Activated naive CD4-positive, alpha-beta T cell treated with anti-CD3 and anti-CD28 coated beads for 36 hours (primary cell): ENCODE data around the gene SLC15A3. TPM values are rescaled to one million over a fixed set of nuclear protein-coding genes. Genes with fewer than 3 reads are reported as not detected.
A peak's percentile ranks its signal among the peaks of the same experiment; 100 is the strongest.

Experiments used
- CTCF ChIA-PET: fragments of 350-600 bp; sonication (Branson Sonifier 250); formaldehyde crosslinking; loops from one replicate; lab custom pipeline; 2021; ENCODE audit warnings: antibody characterized with exemption; lab: Charles Lee
- DNase-seq: peaks from one replicate; pipeline ENCODE4 v3.0.0-alpha.2; 2020
- H3K27ac Mint-ChIP-seq: one replicate; pipeline ENCODE4 v1.8.0; 2021; ENCODE audit warnings: mild to moderate bottlenecking, mixed read lengths
- H3K27me3 Mint-ChIP-seq: one replicate; pipeline ENCODE4 v1.8.0; 2021; ENCODE audit warnings: low read depth, mixed read lengths
- H3K36me3 Mint-ChIP-seq: one replicate; pipeline ENCODE4 v1.8.0; 2021; ENCODE audit warnings: low read depth, mixed read lengths
- H3K4me1 Mint-ChIP-seq: one replicate; pipeline ENCODE4 v1.8.0; 2021; ENCODE audit warnings: low read depth, mixed read lengths
- H3K4me3 Mint-ChIP-seq: one replicate; pipeline ENCODE4 v1.8.0; 2021; ENCODE audit warnings: mild to moderate bottlenecking, moderate library complexity, mixed read lengths
- H3K9me3 Mint-ChIP-seq: one replicate; pipeline ENCODE4 v1.8.0; 2021; ENCODE audit warnings: mixed read lengths
- intact Hi-C: fragments of 100-400 bp; cut with micrococcal nuclease; formaldehyde crosslinking; loops from one replicate; pipeline ENCODE4 v1.15.1; 2023
- total RNA-seq, 2 experiments: library from RNA; stranded (reverse); gene quantifications; one replicate each; pipeline ENCODE4 v1.2.3, GENCODE V29; 2021

SLC15A3 gene
- total RNA-seq, 2 experiments from 2014 or later, result 5.6 to 5.8 TPM

- no peaks in the 10 kb centered on the region for H3K27me3 Mint-ChIP-seq
- H3K9me3 Mint-ChIP-seq, result no peaks in the 10 kb centered on the region
- no peak overlapping the region for H3K4me3 Mint-ChIP-seq
- no peak overlapping the region for H3K27ac Mint-ChIP-seq
- intact Hi-C loops, result no loop called here
- CTCF ChIA-PET, result interaction anchor here (2.8 kb wide), 1 partner anchor 11 kb away, joined by 7 read pairs; no protein-coding TSS in a partner anchor
- H3K4me1 Mint-ChIP-seq, result no peaks in the 10 kb centered on the region
- no peaks in the 10 kb centered on the region for H3K36me3 Mint-ChIP-seq
- DNase-seq, result no peak
These were observed 7.5 kb upstream of the SLC15A3 start for GRCh38 chr11:60959431-60959830.

DNA sequence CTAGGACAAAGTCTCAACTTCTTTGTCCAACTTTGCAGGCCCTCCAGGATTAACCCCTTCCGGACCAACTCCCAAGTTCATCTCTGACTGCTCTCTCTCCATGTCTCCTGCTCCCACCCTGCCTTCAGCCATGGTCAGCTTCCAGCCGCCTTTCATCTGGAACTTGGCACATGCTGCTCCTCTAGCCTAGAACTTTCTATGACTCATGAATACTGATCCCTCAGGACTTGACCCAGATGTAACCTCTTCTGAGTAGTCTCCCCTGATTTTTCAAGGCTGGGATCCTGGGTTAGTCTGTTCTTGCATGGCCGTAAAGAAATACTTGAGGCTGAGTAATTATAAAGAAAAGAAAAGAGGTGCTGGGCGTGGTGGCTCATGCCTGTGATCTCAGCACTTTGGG, 5.2 kb upstream of the SLC15A3 start:
- Mint-ChIP-seq H3K4me3 (no peak overlapping the region), H3K9me3 (no peaks in the 10 kb centered on the region), H3K4me1 (peaks cover 11% of the 10 kb centered on the region), H3K36me3 (no peaks in the 10 kb centered on the region), H3K27me3 (no peaks in the 10 kb centered on the region), H3K27ac (no peak overlapping the region)
- DNase-seq, result no peak
- CTCF ChIA-PET, result no interaction called here
- intact Hi-C loops, result no loop called here

DNA sequence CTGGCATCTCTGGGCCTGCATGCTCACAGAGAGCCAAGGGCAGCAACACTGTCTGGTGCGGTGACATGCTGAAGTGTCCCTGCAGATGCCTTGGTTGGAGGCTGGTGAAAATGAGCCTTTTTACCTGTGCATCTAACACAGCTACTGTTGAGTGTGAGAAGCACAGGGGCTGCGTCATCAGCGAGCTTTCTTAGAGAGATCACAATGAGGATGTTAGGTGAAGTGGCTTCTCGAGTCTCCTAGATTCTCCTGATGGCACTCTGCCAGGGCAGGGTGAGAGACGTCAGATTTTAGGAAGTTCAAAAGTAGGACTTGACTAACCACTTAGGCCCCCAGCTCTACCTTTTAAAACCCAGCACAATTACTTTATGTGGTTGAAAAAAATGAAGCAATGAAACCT, 3.6 kb upstream of the SLC15A3 start:
- no peaks in the 10 kb centered on the region for H3K9me3 Mint-ChIP-seq
- intact Hi-C loops, result no loop called here
- H3K27ac Mint-ChIP-seq, result no peak overlapping the region
- H3K36me3 Mint-ChIP-seq, result no peaks in the 10 kb centered on the region
- no peak for DNase-seq
- H3K27me3 Mint-ChIP-seq, result no peaks in the 10 kb centered on the region
- H3K4me3 Mint-ChIP-seq, result no peak overlapping the region
- peaks cover 19% of the 10 kb centered on the region for H3K4me1 Mint-ChIP-seq
- CTCF ChIA-PET, result interaction anchor here (0.6 to 1.3 kb wide), 3 partner anchors 14 to 132 kb away, joined by 3 to 4 read pairs (median 3); no protein-coding TSS in a partner anchor

GRCh38 chr11:60954421-60954820, 2.4 kb upstream of the SLC15A3 start:
- no peak for DNase-seq
- CTCF ChIA-PET, result interaction anchor here (1.3 to 2.6 kb wide), 4 partner anchors 15 to 233 kb away, joined by 3 to 6 read pairs (median 4); partner anchors contain the start of gene CD6
- Mint-ChIP-seq H3K27ac (no peak overlapping the region), H3K9me3 (no peaks in the 10 kb centered on the region), H3K27me3 (no peaks in the 10 kb centered on the region), H3K4me1 (peaks cover 27% of the 10 kb centered on the region), H3K36me3 (no peaks in the 10 kb centered on the region), H3K4me3 (no peak overlapping the region)
- intact Hi-C loops, result loop anchor here (5.0 kb wide), 1 partner anchor 112 kb away; the partner anchor contains the start of gene CCDC86

DNA sequence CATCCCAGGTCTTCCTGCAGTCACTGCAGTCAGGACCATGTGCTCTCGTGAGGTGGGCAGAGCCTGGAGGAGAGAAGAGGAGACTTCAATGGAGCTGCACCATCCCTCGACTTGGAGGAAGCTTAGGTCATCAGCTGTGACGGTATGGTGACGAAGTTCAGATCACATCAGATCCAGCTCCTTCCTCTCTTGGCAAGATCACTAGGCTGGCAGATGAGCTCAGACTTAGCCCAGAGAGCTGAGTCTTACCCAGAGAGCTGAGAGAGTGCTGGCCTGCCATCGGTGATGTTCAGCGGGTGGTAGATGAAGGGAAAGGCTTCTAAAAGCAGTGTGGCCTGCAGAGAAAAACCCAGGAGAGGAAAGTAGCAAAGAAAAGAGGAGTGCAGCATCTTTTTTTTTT, 1.8 kb upstream of the SLC15A3 start:
- Mint-ChIP-seq H3K36me3 (no peaks in the 10 kb centered on the region), H3K9me3 (no peaks in the 10 kb centered on the region), H3K27me3 (no peaks in the 10 kb centered on the region), H3K27ac (no peak overlapping the region), H3K4me3 (no peak overlapping the region), H3K4me1 (peaks cover 27% of the 10 kb centered on the region)
- no peak for DNase-seq
- intact Hi-C loops, result loop anchor here (2.0 to 5.0 kb wide), 2 partner anchors 39 to 111 kb away; partner anchors contain the start of genes CCDC86 and TMEM109
- CTCF ChIA-PET, result interaction anchor here (0.8 to 2.6 kb wide), 4 partner anchors 18 to 233 kb away, joined by 3 to 6 read pairs (median 4); partner anchors contain the start of gene CD6

- Mint-ChIP-seq H3K27ac (no peak overlapping the region), H3K4me3 (peak overlapping the region; percentile 68), H3K27me3 (no peaks in the 10 kb centered on the region), H3K4me1 (peaks cover 27% of the 10 kb centered on the region), H3K36me3 (no peaks in the 10 kb centered on the region), H3K9me3 (no peaks in the 10 kb centered on the region)
- DNase-seq, result no peak
- CTCF ChIA-PET, result interaction anchor here (1.2 to 2.6 kb wide), 3 partner anchors 16 to 121 kb away, joined by 3 to 6 read pairs (median 5); partner anchors contain the start of gene CD6
- intact Hi-C loops, result loop anchor here (2.0 to 5.0 kb wide), 2 partner anchors 38 to 110 kb away; partner anchors contain the start of genes CCDC86 and TMEM109
These were observed 780 bp upstream of the SLC15A3 start for GRCh38 chr11:60952742-60953170.

DNA sequence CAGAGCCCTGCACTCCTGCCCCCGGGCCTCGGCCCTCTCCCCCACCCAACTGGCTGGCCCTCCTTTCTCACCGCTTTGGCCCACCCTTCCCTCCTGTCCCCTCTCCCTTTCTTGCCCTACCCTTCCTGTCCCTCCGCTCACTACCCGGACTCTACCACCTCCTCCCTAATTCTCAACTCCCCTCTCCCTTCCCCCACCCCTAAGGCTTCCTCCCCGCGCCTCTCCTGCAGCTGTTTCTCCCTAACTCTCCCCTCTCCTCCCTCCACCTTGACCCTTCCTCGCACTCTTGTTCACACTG, 421 bp downstream of the SLC15A3 start:
- H3K4me1 Mint-ChIP-seq, result peaks cover 27% of the 10 kb centered on the region
- intact Hi-C loops, result loop anchor here (5.0 kb wide), 1 partner anchor 109 kb away; the partner anchor contains the start of gene CCDC86
- no peaks in the 10 kb centered on the region for H3K9me3 Mint-ChIP-seq
- H3K27ac Mint-ChIP-seq, result peak overlapping the region; percentile 69
- H3K36me3 Mint-ChIP-seq, result no peaks in the 10 kb centered on the region
- no peaks in the 10 kb centered on the region for H3K27me3 Mint-ChIP-seq
- H3K4me3 Mint-ChIP-seq, result peak overlapping the region; percentile 68
- peak; percentile 15 for DNase-seq
- CTCF ChIA-PET, result no interaction called here

GRCh38 chr11:60950933-60951605, 907 bp downstream of the SLC15A3 start:
- Mint-ChIP-seq H3K9me3 (no peaks in the 10 kb centered on the region), H3K27ac (no peak overlapping the region), H3K36me3 (peaks cover 2% of the 10 kb centered on the region), H3K4me3 (peak overlapping the region; percentile 68), H3K27me3 (no peaks in the 10 kb centered on the region), H3K4me1 (peaks cover 27% of the 10 kb centered on the region)
- intact Hi-C loops, result loop anchor here (5.0 kb wide), 1 partner anchor 109 kb away; the partner anchor contains the start of gene CCDC86
- CTCF ChIA-PET, result interaction anchor here (1.4 kb wide), 1 partner anchor 120 kb away, joined by 7 read pairs; no protein-coding TSS in a partner anchor
- DNase-seq, result peak; percentile 45

GRCh38 chr11:60950024-60950423, 2.0 kb downstream of the SLC15A3 start:
- Mint-ChIP-seq H3K27ac (no peak overlapping the region), H3K27me3 (no peaks in the 10 kb centered on the region), H3K4me1 (peaks cover 27% of the 10 kb centered on the region), H3K36me3 (peaks cover 3% of the 10 kb centered on the region), H3K9me3 (no peaks in the 10 kb centered on the region), H3K4me3 (peak overlapping the region; percentile 43)
- intact Hi-C loops, result loop anchor here (5.0 kb wide), 1 partner anchor 108 kb away; the partner anchor contains the start of gene CCDC86
- DNase-seq, result no peak
- CTCF ChIA-PET, result interaction anchor here (0.9 to 1.4 kb wide), 3 partner anchors 20 to 119 kb away, joined by 3 to 7 read pairs (median 4); partner anchors contain the start of gene CD6

GRCh38 chr11:60948250-60948649, 3.7 kb downstream of the SLC15A3 start:
- peaks cover 3% of the 10 kb centered on the region for H3K36me3 Mint-ChIP-seq
- no peak overlapping the region for H3K27ac Mint-ChIP-seq
- H3K4me3 Mint-ChIP-seq, result no peak overlapping the region
- no peaks in the 10 kb centered on the region for H3K27me3 Mint-ChIP-seq
- CTCF ChIA-PET, result no interaction called here
- intact Hi-C loops, result no loop called here
- no peaks in the 10 kb centered on the region for H3K9me3 Mint-ChIP-seq
- no peak for DNase-seq
- H3K4me1 Mint-ChIP-seq, result peaks cover 25% of the 10 kb centered on the region

GRCh38 chr11:60947700-60948099, 4.3 kb downstream of the SLC15A3 start:
- H3K4me1 Mint-ChIP-seq, result peaks cover 21% of the 10 kb centered on the region
- no peak for DNase-seq
- intact Hi-C loops, result no loop called here
- no peaks in the 10 kb centered on the region for H3K27me3 Mint-ChIP-seq
- no peaks in the 10 kb centered on the region for H3K9me3 Mint-ChIP-seq
- H3K4me3 Mint-ChIP-seq, result no peak overlapping the region
- peaks cover 3% of the 10 kb centered on the region for H3K36me3 Mint-ChIP-seq
- CTCF ChIA-PET, result no interaction called here
- H3K27ac Mint-ChIP-seq, result no peak overlapping the region

DNA sequence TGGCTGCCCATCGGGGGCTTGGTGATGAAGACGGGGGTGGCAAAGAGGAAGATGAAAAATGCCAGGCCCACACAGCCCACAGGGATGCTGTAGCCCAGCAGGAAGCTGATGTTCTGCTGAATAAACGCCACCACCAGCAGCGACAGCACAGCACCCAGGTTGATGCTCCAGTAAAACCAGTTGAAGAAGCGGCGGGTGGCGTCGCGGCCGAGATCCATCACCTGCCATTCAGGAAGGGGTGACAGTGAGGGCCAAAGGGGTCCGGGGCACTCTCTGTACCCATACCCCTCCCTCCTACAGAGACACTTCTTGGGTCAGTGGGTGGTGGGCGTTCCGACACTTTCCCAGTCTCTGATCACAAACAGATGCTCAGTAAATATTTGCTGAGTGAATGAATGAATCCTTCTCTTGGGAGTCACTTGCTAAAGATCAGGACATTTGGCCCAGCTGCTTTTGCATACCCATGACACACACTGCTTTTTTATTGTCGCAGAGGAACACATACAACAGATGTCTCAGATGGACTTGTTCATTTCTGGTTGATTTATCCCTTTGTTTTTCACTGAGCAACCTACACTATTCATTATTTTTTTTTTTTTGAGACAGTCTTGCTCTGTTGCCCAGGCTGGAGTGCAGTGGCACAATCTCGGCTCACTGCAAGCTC, 5.2 kb downstream of the SLC15A3 start:
- H3K9me3 Mint-ChIP-seq, result no peaks in the 10 kb centered on the region

More for the DNA sequence above, 5.2 kb downstream of the SLC15A3 start:
- Mint-ChIP-seq H3K4me3 (no peak overlapping the region), H3K36me3 (peaks cover 3% of the 10 kb centered on the region), H3K27ac (no peak overlapping the region), H3K4me1 (peaks cover 11% of the 10 kb centered on the region), H3K27me3 (no peaks in the 10 kb centered on the region)
- intact Hi-C loops, result no loop called here
- CTCF ChIA-PET, result interaction anchor here (0.6 to 1.5 kb wide), 2 partner anchors 40 to 190 kb away, joined by 3 to 4 read pairs; no protein-coding TSS in a partner anchor
- no peak for DNase-seq
